ENCODE data around the gene MOV10L1.

MOV10L1 gene

GRCh38 chr22:50059881-50060262, 29.9 kb upstream of the MOV10L1 start:
- DNase-seq = no peak

- no peak for DNase-seq
Measured at GRCh38 chr22:50060441-50061140, 29.2 kb upstream of the MOV10L1 start.

DNA sequence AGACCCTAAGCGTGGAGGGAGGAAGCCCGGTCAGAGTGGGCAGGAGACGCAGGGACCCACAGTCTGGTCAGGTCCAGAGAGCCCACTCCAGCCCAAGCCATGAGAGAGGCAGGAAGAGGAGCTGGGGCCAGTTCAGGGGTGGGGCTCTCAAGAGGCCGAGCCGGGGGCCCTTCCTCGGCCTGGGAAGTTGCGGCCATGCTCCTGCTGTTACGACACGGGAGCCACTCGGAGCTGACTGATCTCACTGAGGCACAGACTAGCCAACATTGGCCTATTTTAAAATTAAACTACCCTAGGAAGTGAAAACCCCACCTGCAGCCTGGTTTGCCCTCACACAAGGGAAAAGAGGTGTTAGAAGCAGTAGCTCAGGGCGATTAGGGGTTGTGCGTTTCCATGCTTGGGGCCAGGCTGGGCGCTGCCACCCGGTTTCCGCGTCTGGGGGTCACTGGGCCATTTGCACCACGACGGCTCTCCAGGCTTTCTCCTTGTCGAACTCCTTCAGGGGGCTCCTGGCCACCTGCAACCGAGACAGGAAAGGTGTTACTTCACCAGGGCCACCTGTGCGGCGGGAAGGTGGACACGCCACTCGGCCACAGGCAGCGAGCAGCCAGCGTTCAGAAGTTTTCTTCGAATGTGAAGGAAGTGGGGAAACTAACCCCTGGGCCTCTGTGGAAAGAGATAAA, 28.5 kb upstream of the MOV10L1 start:
- DNase-seq = no peak

GRCh38 chr22:50061824-50062355, 27.9 kb upstream of the MOV10L1 start:
- DNase-seq = peak; percentile 65

DNA sequence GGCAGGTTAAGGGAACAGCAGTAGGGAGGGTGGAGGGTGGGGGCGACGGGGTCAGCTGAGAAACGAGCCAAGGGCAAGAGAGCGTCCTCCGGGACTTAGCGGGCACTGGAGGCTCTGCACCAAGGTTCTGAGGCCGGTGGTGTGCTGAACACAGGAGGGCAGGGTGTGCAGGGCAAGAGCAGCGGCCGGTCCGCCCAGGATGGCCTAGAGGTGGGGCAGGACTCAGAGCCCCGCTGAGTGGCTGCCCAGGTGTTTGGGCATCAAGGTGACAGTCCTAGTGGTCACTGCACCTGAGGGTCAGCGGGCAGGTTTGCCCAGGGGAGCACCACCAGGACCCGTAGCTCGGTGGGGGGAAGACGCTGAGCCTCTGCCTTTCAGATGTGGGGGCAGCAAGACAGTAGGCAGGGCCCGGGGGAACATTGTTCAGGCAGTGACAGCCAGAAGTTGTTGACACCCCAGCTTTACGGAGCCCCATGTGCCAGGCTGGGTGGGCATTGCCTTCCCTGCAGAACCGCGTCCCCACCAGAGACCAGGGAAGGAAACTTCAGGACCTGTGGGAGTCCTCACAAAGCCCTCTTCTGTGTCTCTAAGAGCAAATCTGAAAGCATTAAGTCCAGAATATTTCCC, 27.2 kb upstream of the MOV10L1 start:
- no peak for DNase-seq

GRCh38 chr22:50063589-50064393, 26.0 kb upstream of the MOV10L1 start:
- no peak for DNase-seq

DNA sequence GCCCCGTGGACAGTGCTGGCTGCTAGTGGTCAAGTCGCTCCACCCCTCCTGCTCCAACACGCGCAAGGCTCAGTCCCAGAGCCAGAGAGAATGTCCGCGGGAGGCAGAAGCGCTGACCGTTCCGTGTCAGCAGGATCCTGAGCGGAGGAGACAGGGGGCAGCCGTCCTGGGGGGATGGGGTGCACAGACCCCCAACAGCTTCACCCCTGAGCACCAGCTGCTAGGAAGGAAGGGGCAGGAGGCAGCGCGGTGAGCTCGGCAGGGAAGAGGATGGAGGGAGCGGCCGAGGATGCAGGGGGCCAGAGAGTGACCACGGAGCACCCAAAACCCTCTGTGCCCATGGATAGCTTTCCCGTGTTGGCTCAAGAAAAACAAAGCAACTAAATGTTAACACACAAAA, 25.4 kb upstream of the MOV10L1 start:
- DNase-seq = no peak

DNA sequence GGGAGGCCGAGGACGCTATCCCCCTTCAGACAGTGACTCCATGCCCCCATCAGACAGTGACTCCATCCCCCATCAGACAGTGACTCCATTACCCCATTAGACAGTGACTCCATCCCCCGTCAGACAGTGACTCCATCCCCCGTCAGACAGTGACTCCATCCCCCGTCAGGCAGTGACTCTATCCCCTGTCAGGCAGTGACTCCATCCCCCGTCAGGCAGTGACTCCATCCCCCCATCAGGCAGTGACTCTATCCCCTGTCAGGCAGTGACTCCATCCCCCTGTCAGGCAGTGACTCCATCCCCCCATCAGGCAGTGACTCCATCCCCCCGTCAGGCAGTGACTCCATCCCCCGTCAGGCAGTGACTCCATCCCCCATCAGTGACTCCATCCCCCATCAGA, 22.6 kb upstream of the MOV10L1 start:
- no peak for DNase-seq

- DNase-seq = no peak
Measured at GRCh38 chr22:50068096-50068495, 21.7 kb upstream of the MOV10L1 start.

DNA sequence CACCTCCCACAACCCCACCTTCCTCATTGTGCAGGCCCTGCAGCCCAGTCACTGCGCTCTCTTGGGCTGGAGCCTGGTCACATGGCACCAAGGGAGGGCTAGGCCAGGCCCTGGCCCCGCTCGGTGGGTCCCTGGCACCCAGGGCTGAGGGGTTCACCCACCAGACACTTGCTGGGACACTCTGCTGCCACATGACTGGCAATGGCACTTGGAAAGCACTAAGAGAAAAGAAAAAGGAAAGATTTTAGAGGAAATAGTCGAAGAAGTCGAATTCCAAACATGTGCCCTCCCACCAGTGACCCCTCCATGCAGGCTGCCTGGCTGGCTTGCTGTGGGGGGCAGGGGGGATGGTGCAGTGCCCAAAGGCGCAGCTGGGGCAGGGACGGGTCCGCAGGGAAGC, 19.4 kb upstream of the MOV10L1 start:
- DNase-seq = no peak

- no peak for DNase-seq
Measured at GRCh38 chr22:50071432-50072166, 18.2 kb upstream of the MOV10L1 start.

- no peak for DNase-seq
Measured at GRCh38 chr22:50072167-50072555, 17.6 kb upstream of the MOV10L1 start.

DNA sequence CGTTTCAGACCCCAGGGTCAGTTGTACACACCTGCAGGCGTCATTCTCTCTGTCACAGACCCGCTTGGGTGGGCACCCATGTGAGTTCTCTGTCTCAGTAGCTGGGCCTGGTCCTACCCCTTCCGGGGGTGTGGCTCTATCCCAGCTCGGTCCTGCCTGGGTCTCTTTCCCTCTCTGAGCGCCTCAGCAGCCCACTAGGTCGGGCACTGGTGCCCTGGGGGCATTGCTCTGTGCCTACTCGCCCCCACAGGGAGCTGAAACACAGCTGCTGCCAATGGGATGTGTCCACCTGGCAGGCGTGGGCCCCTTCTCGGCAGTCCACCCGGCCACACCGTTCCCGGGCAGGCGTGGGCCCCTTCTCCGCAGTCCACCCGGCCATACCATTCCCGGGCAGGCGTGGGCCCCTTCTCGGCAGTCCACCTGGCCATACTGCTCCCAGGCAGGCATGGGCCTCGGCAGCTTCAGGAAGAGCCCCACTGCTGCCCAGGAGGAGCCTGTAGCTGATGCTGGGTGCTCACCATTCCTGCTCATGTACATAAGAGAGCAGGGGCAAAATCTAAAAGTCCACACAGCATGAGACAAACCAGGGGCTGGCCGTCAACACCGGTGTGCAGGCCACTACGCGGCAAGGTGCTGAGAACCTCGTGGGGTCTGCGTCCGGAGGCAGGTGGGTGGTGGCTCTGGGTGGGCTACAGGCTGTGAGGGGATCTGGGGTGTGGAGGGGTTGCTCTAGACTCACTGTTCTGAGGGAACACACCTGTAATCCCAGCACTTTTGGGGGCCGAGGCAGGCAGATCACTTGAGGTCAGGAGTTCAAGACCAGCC, 16.9 kb upstream of the MOV10L1 start:
- no peak for DNase-seq

DNA sequence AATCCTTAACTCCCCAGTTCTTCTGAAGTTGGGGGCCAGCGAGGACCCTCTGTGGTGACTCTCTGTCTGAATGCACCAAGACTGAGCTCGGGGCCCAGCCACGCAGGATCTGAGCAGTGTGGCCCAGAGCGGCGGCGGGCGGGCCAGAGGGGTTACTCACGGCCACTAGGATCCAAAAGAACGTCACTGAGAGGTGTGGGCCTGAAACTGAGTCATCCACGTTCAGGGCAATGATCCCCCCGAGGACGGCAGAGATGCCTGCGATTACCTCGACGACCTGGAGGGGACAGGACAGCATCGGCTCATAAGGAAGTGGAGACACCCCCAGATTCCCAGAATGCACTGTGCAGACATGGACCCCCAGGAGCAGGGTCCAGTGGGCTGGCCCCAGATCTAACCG, 15.8 kb upstream of the MOV10L1 start:
- DNase-seq = no peak

DNA sequence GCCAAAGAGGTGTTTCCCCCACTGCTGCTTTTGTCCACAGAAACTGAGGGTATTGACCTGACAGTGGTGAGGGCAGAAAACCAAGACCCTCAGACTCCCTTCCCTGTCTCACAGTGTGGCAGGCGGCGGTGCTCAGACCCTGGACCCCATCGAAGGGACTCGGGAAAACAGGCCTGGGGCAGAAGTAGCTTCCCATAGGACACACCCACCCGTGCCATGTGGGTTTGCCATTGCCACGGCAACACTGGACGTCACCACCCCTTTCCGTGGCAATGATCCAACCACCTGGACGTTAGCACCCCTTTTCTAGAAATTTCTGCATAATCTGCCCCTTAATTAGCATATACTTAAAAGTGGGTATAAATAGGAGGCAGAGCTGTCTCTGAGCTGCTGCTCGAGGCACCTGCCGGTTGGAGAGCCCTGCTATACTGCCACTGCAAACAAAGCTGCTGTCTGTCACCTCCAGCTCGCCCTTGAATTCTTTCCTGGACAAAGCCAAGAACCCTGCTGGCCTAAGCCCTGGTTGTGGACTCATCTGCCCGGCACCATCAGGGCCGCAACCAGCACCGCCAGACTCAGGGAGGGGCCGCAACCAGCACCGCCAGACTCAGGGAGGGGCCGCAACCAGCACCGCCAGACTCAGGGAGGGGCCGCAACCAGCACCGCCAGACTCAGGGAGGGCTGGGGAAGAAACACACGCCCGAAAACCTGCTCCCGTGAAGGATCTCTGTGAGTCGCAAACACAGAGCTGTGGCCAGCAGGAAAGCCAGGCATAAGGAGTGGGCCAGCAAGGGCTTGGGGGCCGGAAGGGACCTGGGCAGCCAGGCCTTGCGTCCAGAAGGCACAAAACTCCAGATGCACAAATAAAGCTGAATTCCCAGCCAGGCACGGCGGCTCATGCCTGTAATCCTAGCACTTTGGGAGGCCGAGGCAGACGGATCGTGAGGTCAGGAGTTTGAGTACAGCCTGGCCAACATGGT, 15.0 kb upstream of the MOV10L1 start:
- DNase-seq = no peak

- DNase-seq = no peak
Measured at GRCh38 chr22:50076646-50077535, 12.9 kb upstream of the MOV10L1 start.

GRCh38 chr22:50078246-50078645, 11.6 kb upstream of the MOV10L1 start:
- no peak for DNase-seq

GRCh38 chr22:50078761-50079160, 11.0 kb upstream of the MOV10L1 start:
- DNase-seq = no peak

DNA sequence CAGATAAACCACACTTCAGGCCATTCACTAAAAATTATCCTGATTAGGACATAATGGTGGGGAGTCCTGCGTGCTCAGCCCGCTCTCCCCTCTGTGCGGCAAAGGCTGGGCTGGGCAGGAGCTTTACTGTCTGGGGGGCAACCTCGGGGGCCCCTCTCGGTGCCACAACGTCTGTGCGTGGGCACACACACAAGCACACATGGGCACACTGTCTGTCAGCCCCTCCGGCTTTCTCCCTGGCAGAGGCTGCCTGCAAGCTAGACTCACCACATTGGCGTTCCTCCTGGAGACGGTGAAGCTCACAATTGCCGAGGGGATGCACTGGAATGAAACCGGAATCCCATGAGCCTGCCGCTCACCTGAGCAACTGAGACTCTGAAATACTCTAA, 9.7 kb upstream of the MOV10L1 start:
- DNase-seq = no peak

Measured in GDM1 (cell line).